ENCODE data around the gene VWA8. TPM values are rescaled to one million over a fixed set of nuclear protein-coding genes. Genes with fewer than 3 reads are reported as not detected.
"Not testable (repeated sequence)": the region's sequence is repeated elsewhere in the genome, so short reads cannot be mapped to it uniquely, and the experiment has no call there.

The VWA8 gene
- polyA plus RNA-seq, 1 experiment, result 12.4 TPM

GRCh38 chr13:41622432-41623429 is 338.2 kb downstream of the VWA8 start:
- ChIA-PET CTCF (no interaction called here), POLR2A (interaction anchor here (1.9 kb wide), 1 partner anchor 9 kb away, joined by 4 read pairs; no protein-coding TSS in a partner anchor)
- H3K27me3 ChIP-seq (ENCODE audit: control insufficient read depth, insufficient read depth, low read length), result no peaks in the 10 kb centered on the region
- H3K9me3 ChIP-seq (ENCODE audit: control insufficient read depth, insufficient read depth, low read length), result no peaks in the 10 kb centered on the region
- TF ChIP-seq CTCF (IDR thresholded peaks at IDR 0.05; ENCODE audit: low read depth, low read length), result no peak
- H3K27ac ChIP-seq (ENCODE audit: low read depth, low read length), result peak overlapping the region; percentile 31
- H3K4me3 ChIP-seq (ENCODE audit: low read depth, low read length), result no peak overlapping the region
- no peak for DNase-seq (ENCODE audit: low read depth, low spot score)

- Histone ChIP-seq H3K4me3 (ENCODE audit: low read depth, low read length) (no peak overlapping the region), H3K27me3 (ENCODE audit: control insufficient read depth, insufficient read depth, low read length) (no peaks in the 10 kb centered on the region), H3K27ac (ENCODE audit: low read depth, low read length) (no peak overlapping the region), H3K9me3 (ENCODE audit: control insufficient read depth, insufficient read depth, low read length) (no peaks in the 10 kb centered on the region)
- TF ChIP-seq CTCF (IDR thresholded peaks at IDR 0.05; ENCODE audit: low read depth, low read length), result no peak
- ChIA-PET CTCF (no interaction called here), POLR2A (interaction anchor here (1.9 kb wide), 1 partner anchor 8 kb away, joined by 4 read pairs; no protein-coding TSS in a partner anchor)
- no peak for DNase-seq (ENCODE audit: low read depth, low spot score)
Measured at GRCh38 chr13:41621716-41622431, 339.0 kb downstream of the VWA8 start.

GRCh38 chr13:41617633-41618032 is 343.3 kb downstream of the VWA8 start:
- POLR2A ChIA-PET; H3K27me3 ChIP-seq (ENCODE audit: control insufficient read depth, insufficient read depth, low read length); DNase-seq (ENCODE audit: low read depth, low spot score); H3K4me3 ChIP-seq (ENCODE audit: low read depth, low read length); H3K9me3 ChIP-seq (ENCODE audit: control insufficient read depth, insufficient read depth, low read length); CTCF ChIA-PET; H3K27ac ChIP-seq (ENCODE audit: low read depth, low read length): not testable (repeated sequence)

DNA sequence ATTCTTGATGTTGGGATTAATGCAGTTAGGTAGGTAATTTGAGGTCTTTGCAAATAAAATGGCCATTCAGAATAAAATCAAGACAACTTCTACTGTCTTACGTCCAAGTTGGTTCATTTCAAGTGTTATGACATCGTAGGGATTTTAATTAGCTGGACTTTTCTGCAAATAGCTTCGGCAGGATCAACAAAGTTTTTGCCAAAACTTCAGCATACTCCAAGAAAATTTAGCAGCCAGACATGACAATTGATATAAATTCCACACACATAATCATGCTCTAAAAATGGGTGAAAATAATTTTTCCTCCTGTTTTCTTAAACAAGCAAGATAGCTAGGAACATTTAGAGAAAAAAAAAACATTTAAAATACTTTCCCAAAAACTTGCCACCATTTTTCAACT is 344.8 kb downstream of the VWA8 start:
- DNase-seq (ENCODE audit: low read depth, low spot score), result no peak
- no peak overlapping the region for H3K4me3 ChIP-seq (ENCODE audit: low read depth, low read length)
- no peaks in the 10 kb centered on the region for H3K9me3 ChIP-seq (ENCODE audit: control insufficient read depth, insufficient read depth, low read length)
- H3K27me3 ChIP-seq (ENCODE audit: control insufficient read depth, insufficient read depth, low read length), result no peaks in the 10 kb centered on the region
- ChIA-PET POLR2A (no interaction called here), CTCF (interaction anchor here (1.9 kb wide), 1 partner anchor 157 kb away, joined by 5 read pairs; no protein-coding TSS in a partner anchor)
- no peak for TF ChIP-seq CTCF (IDR thresholded peaks at IDR 0.05; ENCODE audit: low read depth, low read length)
- H3K27ac ChIP-seq (ENCODE audit: low read depth, low read length), result no peak overlapping the region

GRCh38 chr13:41615528-41615855 is 345.4 kb downstream of the VWA8 start:
- DNase-seq (ENCODE audit: low read depth, low spot score), result no peak
- CTCF ChIA-PET, result interaction anchor here (1.9 kb wide), 1 partner anchor 157 kb away, joined by 5 read pairs; no protein-coding TSS in a partner anchor
- H3K4me3 ChIP-seq (ENCODE audit: low read depth, low read length), result no peak overlapping the region
- H3K27ac ChIP-seq (ENCODE audit: low read depth, low read length), result no peak overlapping the region
- POLR2A ChIA-PET, result no interaction called here
- no peaks in the 10 kb centered on the region for H3K9me3 ChIP-seq (ENCODE audit: control insufficient read depth, insufficient read depth, low read length)
- no peak for TF ChIP-seq CTCF (IDR thresholded peaks at IDR 0.05; ENCODE audit: low read depth, low read length)
- H3K27me3 ChIP-seq (ENCODE audit: control insufficient read depth, insufficient read depth, low read length), result no peaks in the 10 kb centered on the region
